ENCODE results near the gene TPSG1.
"Not testable (repeated sequence)": the region's sequence is repeated elsewhere in the genome, so short reads cannot be mapped to it uniquely, and the experiment has no call there.

DNA sequence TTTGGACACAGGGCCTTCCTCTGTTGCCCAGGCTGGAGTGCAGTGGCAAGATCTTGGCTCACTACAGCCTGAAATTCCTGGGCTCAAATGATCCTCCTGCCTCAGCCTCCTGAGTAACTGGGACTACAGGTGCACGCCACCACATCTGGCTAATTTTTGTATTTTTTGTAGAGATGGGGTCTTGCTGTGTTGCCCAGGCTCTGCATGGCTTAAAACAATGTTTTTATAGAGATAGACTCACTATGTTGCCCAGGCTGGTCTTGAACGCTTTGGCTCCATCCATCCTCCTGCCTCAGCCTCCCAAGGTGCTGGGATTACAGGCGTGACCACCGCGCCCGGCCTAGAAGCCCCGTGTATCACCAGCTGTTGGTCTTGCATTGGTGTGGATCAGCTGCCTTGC, 44.4 kb upstream of the TPSG1 start:
- not testable (repeated sequence) for TF ChIP-seq EZH2 (IDR thresholded peaks at IDR 0.05; ENCODE audit: insufficient read depth, poor library complexity, severe bottlenecking); EZH2phosphoT487 (IDR thresholded peaks at IDR 0.05; ENCODE audit: insufficient read depth, low read depth)

Data from GM23248 (cell line).